GM19438 (cell line): Measurements from ENCODE around the gene GBF1.

Experiments
- ATAC-seq: cut with Tn5 transposase; IDR thresholded peaks from one replicate; pipeline ENCODE4 v1.9.1; 2021; ENCODE audit warnings: low read depth; ENCODE audit not compliant: unreplicated experiment

The GBF1 gene

DNA sequence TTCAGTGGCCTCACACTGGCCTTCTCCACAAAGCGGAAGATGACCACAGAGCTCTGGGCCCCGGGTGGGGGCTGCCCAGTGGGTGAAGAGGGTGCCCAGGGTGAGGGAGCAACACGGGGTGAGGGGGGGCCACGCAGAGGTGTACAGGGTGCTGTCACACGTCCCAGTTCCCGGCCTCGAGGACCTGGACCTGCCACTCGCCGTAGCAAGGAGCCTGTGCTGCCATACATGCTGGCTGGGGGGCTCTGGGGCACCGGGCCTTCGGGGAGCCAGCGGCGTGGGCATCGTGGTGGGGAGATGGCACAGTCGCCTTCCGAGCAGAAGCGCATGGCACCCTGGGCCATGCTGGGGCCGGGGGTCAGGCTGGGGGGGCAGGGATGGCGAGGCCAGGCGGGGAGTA, 171.4 kb downstream of the GBF1 start:
- no peak for ATAC-seq

DNA sequence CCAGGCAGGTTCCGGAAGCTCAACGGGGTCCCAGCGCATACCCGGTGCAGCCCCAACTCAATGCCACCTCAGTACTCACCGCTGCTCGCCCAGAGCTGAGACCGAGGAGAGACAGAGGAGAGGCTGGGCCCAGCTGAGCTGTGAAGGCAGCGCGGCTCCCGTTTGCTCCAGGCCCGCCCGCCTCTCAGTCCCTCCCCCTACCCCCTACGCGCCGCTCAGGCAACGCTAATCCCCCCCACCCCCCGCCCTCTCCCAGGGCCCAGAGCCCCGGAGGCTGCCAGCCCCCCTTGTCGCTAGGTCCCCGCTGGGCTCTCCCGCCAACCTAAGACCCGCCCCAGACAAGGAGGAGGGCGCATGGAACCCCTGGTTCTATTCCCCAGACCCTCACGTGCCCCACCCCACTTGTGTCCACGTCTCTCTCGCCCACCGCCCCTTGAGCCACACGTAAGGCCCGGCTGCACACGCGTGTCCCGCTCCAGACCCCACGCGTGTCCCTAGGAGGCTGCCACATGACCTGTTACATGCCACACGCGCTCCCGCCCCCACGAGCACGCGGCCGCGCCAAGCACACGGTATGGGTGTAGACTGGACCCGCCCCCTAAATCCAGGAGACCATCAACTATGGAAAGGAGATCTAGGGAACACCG, 173.4 kb downstream of the GBF1 start, which contains the start of gene PSD:
Gene PSD (minus strand): TSS at position 164 of the 647 bp plus-strand sequence. CDS start 1,747 bp downstream, outside the sequence.
- no peak for ATAC-seq

DNA sequence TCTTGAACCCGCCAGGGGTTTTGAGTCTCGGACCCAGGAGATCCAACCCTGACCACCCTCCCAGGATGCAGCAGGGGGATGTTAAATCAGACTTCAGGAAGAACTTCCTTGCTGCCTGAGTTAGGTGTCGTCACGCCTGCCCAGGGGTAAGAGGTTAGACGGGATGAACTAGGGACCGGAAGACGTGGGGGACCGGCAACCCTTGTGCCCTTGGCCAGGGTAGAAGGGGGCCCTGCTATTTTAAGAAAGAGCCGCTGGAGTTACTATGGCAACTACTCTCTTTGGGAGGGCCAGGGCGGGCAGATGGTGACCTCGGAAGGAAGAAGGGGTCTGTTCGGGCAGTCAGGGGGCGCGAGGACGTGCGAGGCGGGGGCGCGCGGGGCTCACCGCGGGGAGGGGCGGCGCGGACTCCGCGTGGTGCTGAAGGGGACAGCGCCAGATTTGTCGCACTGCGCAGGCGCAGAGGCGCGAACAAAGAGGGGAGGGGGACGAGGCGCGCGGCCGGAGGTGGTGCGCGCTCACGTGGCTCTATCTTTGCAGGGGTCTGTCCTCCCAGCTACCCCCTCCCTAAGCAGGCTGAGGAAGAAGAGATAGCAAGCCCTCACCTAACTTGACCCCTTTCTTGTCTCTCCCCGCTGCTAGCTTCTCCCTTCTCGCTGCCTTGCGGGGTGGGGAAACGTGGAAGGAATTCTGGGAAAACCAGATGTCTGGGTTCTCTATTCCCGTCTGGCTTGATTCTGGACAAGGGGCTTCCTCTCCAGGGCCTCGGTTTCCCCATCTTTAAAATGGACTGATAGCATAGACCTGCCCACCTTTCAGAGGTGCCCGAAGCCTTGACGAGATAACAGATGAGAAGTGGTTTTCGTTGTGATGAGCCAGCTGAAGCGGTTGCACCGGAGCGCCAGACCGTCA, 174.2 kb downstream of the GBF1 start:
- no peak for ATAC-seq

DNA sequence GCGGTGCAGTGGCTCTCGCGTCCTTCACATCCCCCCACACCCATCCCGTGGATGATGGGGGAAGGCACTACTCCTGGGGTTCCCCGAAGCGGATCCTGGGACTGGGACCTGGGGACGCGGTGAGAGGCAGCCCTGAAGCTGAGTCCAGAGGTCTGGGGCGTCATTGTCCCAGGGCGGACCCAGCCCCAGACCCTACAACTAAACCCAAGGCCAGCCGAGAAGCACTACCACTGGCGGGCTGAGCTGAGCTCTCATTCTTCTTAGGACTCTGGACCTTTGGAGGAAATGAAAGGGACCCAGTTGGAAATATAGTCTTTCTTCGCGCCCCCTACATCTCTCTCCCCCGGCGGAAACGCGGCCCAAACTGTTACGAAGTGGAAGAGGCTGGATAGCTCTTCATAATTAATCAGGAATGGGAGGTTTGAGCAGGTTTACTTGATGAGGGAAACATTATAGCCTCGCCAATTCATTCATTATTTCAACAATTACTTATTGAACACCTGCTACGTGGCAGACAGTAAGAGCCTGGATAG, 174.9 kb downstream of the GBF1 start:
- no peak for ATAC-seq

DNA sequence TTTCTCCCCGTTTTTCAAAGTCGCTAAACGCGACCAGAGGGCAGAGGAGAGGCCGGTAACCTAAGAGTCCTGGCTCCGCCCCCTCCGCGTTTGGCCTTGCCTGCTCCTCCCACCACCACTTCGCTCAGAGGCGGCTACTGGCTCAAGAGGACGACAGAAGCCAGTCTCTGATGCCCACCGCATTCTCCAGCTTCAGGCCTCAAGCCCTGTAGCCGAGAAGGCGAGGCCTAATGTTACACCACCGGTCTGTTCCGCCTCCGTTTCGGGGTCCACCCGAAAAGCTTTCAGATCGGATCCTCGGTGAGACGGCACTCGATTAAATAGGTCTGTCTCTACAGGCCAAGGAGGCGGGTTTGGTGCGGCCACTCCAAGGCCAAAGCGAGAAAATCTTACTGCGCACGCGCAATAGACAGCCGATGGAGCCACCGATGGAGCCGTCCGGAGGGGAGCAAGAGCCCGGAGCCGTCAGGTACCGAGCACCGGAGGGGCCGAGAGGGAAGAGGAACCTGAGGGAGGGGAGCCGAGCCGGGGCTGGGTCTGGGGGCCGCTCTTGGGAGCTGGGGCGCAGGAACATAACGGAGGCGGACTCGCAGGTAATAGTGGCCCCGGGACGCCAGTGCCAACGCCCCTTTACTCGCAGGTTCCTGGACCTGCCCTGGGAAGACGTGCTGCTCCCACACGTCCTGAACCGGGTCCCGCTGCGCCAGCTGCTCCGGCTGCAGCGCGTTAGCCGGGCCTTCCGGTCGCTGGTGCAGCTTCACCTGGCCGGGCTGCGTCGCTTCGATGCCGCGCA, 175.6 kb downstream of the GBF1 start, which contains the start of gene FBXL15:
Gene FBXL15 (plus strand): TSS at position 123 of the 793 bp plus-strand sequence. CDS start 294 bp downstream, at position 417.
- ATAC-seq: peak; percentile 69

- ATAC-seq: no peak
Measured at GRCh38 chr10:102421507-102421756, 176.1 kb downstream of the GBF1 start.

DNA sequence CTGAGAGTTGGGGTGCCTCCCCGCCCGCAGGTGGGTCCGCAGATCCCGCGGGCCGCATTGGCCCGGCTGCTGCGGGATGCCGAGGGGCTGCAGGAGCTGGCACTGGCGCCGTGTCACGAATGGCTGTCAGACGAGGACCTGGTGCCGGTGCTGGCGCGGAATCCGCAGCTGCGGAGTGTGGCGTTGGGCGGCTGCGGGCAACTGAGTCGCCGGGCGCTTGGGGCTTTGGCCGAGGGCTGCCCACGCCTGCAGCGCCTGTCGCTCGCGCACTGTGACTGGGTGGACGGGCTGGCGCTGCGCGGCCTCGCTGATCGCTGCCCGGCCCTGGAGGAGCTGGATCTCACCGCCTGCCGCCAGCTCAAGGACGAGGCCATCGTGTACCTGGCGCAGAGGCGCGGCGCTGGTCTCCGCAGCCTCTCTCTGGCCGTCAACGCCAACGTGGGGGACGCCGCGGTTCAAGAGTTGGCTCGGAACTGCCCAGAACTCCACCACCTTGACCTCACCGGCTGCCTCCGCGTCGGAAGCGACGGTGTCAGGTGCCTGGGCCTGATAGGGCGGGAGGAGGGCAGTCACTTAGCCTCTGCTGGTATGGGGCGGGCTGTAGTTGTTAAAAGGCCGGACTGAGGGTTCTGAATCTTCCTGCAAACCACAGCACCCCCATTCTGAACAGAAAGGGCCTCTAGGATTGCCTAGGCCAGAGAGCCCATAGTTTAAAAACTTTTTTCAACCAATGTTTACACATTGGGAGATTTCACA, 176.6 kb downstream of the GBF1 start:
- no peak for ATAC-seq

- no peak for ATAC-seq
Measured at GRCh38 chr10:102422545-102423129, 177.3 kb downstream of the GBF1 start.

DNA sequence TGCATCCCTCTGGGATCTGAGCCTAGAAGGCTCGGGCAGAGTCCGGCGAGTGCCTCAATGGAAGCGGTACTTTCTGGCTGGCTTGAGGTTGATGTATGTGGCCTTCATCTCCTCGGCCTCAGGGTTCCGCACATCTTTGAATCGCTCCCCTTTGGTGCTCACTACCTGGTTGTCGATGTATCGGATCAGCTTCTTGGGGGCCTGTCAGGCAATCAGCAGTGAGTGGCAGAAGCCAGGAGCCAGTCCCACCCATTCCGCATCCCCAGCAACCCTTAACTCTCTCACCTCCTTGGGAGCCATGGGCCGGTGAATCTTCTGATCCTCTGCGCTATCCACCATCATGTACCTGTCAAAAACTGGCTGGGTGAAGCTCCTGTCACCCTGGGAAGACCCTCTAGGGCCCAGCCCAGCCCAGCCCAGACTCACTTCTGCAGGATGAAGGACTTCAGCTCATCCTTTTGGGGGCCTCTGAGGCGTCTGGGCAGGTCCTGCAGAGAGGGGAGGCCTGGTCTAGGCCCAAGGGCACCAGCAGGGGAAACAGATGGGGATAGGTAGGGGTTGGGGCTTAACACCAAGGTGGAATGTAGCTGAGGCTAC, 178.1 kb downstream of the GBF1 start:
- ATAC-seq: no peak

DNA sequence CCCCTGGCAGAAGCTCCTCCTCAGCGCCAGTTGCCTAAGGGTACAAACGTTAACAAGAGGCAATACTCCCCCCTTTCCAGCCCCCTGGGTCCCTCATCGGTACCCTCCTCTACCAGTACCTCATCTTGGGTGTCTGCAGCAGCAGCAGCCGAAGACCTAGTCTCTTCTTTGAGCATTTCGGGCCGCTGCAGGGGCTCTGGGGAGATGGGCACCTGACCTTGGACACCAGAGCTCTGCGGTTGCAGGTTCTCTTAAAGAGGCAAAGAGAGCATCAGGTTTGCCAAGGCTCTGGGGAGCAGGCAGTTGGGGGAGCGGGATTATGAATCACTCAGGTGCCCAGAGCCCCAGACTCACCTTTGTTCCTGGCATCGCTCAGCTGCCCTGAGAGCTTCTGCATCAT, 178.8 kb downstream of the GBF1 start:
- no peak for ATAC-seq

- no peak for ATAC-seq
Measured at GRCh38 chr10:102424916-102425315, 179.6 kb downstream of the GBF1 start.

DNA sequence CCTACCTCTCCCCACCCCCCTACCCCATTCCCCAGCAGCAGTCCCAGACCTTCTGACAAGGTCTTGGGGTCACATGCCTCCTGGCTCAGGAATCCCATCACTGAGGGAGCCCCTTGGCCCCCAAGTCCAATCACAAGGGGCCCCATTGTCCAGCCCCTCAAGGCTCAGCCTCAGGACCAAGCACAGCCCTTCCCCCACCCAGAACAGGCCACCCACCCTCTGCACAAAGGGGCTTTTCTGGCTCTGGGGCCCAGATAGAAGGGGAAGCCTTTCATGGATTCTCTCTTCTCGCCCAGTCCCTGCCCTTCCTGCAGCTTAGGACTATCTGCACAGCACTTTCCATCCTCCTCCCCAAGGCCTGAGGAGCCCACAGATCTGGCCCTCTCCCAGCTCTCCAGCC, 180.1 kb downstream of the GBF1 start:
- no peak for ATAC-seq

DNA sequence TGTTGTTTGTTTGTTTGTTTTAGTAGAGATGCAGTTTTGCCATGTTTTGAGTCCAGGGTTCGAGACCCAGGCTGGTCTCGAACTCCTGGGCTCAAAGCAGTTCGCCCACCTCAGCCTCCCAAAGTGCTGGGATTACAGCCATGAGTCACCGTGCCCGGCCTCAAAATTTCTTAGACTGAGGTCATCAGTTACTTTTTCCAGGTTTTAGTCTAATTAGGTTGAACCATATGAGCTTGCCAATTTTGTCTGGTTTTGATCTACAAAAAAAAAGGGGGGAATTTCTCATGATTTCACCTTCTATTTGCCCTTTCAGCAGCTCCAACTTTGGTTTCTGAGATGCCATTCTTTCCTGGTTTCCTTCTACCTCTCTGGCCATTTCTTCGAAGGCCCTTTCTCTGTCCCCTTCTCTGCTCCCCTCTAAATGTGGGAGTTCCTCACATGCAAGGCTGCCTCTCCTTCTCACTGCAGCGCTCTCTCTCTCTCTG, 181.5 kb downstream of the GBF1 start:
- ATAC-seq: no peak

GRCh38 chr10:102429468-102429867, 184.1 kb downstream of the GBF1 start:
- ATAC-seq: no peak

DNA sequence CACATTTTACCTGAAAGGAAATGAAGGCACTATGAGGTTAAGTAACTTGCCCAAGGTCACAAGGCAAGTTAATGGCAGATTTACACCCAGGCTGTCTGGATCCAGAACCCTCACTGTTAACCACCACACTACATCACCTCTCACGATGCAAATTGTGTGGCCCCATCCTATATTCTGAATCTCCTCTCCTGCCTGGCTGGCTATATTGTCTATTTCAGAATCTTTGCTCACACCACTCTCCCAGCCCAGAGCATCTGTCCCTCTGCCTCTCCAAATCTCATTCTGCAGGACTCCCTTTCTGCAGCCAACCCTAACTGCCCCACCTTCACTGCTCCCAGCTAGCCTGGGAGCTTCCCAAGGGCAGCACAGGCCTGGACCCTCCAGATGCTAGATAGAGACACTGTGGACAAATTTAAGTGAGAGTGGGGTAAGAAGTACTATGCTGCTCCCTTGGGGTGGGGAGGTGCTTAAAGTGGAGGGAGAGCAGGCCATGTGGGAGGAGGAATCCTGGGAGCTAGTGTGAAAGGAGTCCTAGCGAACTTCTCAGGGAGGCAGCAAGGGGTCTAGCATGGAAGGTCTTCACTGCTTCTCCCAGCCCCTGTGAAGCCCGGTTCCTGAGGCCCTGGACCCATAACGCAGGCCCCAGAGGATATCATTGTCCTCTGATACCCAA, 186.3 kb downstream of the GBF1 start:
- ATAC-seq: no peak
